GM23338 (cell line): ENCODE data around the gene FAM222A.

Experiments used
- CREB1 ChIP-seq: fragments of 250-450 bp; sonication (Bioruptor Pico); IDR thresholded peaks from 2 replicates; pipeline ENCODE4 v1.5.0; 2020; ENCODE audit warnings: low read depth, mild to moderate bottlenecking, moderate library complexity
- ETS1 ChIP-seq: IDR thresholded peaks from 2 replicates; pipeline ENCODE4 v1.6.1; 2016; ENCODE audit warnings: antibody characterized with exemption
- EZH2 ChIP-seq: fragments of 200-600 bp; sonication (generic); IDR thresholded peaks from one replicate; pipeline ENCODE4 v1.8.0; 2017; ENCODE audit warnings: antibody characterized with exemption, mild to moderate bottlenecking, low read depth; ENCODE audit not compliant: unreplicated experiment
- EZH2phosphoT487 ChIP-seq: fragments of 200-600 bp; sonication (generic); IDR thresholded peaks from one replicate; pipeline ENCODE4 v1.8.1; 2018; ENCODE audit warnings: antibody characterized with exemption; ENCODE audit not compliant: unreplicated experiment
- JUNB ChIP-seq: IDR thresholded peaks from one replicate; pipeline ENCODE4 v1.6.1; 2016; ENCODE audit warnings: antibody characterized with exemption; ENCODE audit not compliant: unreplicated experiment
- POLR2AphosphoS5 ChIP-seq: IDR thresholded peaks from 2 replicates; pipeline ENCODE4 v1.6.1; 2016; ENCODE audit warnings: antibody characterized with exemption, low read depth
- STAT1 ChIP-seq: IDR thresholded peaks from one replicate; pipeline ENCODE4 v1.6.1; 2016; ENCODE audit warnings: antibody characterized with exemption; ENCODE audit not compliant: unreplicated experiment
- ZNF114 ChIP-seq: fragments of 250-450 bp; sonication (Bioruptor Pico); IDR thresholded peaks from 2 replicates; pipeline ENCODE4 v1.5.0; 2020; ENCODE audit warnings: mild to moderate bottlenecking, moderate library complexity
- TF ChIP-seq, protein P1 (sequence below), 2 experiments: fragments of 200-600 bp in 1 of 2; sonication (generic) in 1 of 2; conservative IDR thresholded peaks; 2 replicates each; pipeline versions ENCODE4 v1.5.1 to v1.6.1; 2016 to 2017; ENCODE audit warnings: antibody characterized with exemption in 2 of 2, low read depth in 2 of 2, mild to moderate bottlenecking in 2 of 2, moderate library complexity in 1 of 2
- TF ChIP-seq, protein P2 (sequence below): IDR thresholded peaks from one replicate; pipeline ENCODE4 v1.6.1; 2018; ENCODE audit warnings: antibody characterized with exemption; ENCODE audit not compliant: unreplicated experiment

DNA sequence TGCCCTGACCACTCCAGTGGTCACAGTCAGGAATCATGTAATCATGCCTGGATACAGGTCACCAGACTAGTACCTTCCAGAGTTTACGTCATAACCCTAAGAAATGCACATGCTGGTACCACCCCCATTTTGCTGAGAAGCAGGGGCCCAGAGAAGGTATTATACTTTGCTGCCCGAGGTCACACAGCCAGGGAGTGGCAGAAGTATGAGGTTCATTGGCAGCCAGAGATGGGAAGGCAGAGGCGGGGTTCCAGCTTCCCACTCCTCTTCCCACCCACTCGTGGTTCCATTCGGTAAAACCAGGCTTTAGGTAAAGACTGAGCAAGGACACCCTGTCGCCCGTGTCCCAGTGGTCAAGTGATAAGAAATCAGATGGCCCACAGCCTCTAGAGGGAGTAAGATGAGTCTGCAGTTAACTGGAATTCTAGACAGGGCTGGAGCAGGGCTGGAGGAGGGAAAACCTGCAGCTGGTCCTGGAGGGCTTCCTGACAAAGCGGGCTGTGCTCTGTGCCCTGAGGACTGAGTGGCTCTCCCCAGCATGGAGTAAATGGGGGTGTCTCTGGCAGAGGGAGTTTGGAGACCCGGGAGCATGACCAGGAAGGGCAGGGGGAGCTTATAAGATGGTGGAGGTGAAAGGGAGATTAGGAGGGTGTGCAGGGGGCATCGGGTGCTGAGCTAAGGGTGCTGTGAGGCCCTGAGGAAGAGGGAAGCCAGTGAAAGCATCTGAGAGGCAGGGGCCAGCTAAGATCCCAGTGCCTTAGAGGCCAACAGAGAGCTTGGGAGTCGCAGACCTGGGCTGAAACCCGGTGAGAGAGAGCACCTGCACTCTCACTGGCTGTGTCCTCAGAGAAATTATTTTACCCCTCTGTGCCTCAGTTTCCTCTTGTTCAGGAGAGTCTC, 5.7 kb downstream of the FAM222A start:
- TF ChIP-seq, protein P1, sequence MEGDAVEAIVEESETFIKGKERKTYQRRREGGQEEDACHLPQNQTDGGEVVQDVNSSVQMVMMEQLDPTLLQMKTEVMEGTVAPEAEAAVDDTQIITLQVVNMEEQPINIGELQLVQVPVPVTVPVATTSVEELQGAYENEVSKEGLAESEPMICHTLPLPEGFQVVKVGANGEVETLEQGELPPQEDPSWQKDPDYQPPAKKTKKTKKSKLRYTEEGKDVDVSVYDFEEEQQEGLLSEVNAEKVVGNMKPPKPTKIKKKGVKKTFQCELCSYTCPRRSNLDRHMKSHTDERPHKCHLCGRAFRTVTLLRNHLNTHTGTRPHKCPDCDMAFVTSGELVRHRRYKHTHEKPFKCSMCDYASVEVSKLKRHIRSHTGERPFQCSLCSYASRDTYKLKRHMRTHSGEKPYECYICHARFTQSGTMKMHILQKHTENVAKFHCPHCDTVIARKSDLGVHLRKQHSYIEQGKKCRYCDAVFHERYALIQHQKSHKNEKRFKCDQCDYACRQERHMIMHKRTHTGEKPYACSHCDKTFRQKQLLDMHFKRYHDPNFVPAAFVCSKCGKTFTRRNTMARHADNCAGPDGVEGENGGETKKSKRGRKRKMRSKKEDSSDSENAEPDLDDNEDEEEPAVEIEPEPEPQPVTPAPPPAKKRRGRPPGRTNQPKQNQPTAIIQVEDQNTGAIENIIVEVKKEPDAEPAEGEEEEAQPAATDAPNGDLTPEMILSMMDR (conservative IDR thresholded peaks at IDR 0.05; ENCODE audit: low read depth in 2 of 2), result peak; percentile 52 to 57
- TF ChIP-seq CREB1 (no peak), EZH2phosphoT487 (no peak), ZNF114 (CRISPR knock-in tag) (no peak), POLR2AphosphoS5 (no peak), EZH2 (no peak), STAT1 (no peak), JUNB (no peak), ETS1 (no peak)
- TF ChIP-seq, protein P2, sequence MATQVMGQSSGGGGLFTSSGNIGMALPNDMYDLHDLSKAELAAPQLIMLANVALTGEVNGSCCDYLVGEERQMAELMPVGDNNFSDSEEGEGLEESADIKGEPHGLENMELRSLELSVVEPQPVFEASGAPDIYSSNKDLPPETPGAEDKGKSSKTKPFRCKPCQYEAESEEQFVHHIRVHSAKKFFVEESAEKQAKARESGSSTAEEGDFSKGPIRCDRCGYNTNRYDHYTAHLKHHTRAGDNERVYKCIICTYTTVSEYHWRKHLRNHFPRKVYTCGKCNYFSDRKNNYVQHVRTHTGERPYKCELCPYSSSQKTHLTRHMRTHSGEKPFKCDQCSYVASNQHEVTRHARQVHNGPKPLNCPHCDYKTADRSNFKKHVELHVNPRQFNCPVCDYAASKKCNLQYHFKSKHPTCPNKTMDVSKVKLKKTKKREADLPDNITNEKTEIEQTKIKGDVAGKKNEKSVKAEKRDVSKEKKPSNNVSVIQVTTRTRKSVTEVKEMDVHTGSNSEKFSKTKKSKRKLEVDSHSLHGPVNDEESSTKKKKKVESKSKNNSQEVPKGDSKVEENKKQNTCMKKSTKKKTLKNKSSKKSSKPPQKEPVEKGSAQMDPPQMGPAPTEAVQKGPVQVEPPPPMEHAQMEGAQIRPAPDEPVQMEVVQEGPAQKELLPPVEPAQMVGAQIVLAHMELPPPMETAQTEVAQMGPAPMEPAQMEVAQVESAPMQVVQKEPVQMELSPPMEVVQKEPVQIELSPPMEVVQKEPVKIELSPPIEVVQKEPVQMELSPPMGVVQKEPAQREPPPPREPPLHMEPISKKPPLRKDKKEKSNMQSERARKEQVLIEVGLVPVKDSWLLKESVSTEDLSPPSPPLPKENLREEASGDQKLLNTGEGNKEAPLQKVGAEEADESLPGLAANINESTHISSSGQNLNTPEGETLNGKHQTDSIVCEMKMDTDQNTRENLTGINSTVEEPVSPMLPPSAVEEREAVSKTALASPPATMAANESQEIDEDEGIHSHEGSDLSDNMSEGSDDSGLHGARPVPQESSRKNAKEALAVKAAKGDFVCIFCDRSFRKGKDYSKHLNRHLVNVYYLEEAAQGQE, result no peak
